Skin of body (tissue), 2 donors: Measurements from ENCODE around the gene ZBP1. TPM values are rescaled to one million over a fixed set of nuclear protein-coding genes. Genes with fewer than 3 reads are reported as not detected.

Source experiments
- DNase-seq: peaks from one replicate; lab custom pipeline; 2025; lab: John Stamatoyannopoulos, UW
- total RNA-seq: library from RNA; depleted of rRNA; stranded (reverse); fragments of >200 nt; gene quantifications from one replicate; pipeline ENCODE4 v1.2.3, GENCODE V29; 2014

Gene ZBP1
- total RNA-seq, 1 donor from 2014 or later = 1.5 TPM

- no peak for DNase-seq
Measured at GRCh38 chr20:57658833-57659516, 38.7 kb upstream of the ZBP1 start.

GRCh38 chr20:57658447-57658832 is 38.2 kb upstream of the ZBP1 start:
- DNase-seq = no peak

GRCh38 chr20:57657535-57658446 is 37.6 kb upstream of the ZBP1 start:
- no peak for DNase-seq

GRCh38 chr20:57656821-57657534 is 36.8 kb upstream of the ZBP1 start:
- DNase-seq = no peak

GRCh38 chr20:57656252-57656820 is 36.1 kb upstream of the ZBP1 start:
- no peak for DNase-seq

- no peak for DNase-seq
Measured at GRCh38 chr20:57655809-57656155, 35.6 kb upstream of the ZBP1 start.

GRCh38 chr20:57654998-57655808 is 35.0 kb upstream of the ZBP1 start:
- DNase-seq = no peak

GRCh38 chr20:57654363-57654997 is 34.3 kb upstream of the ZBP1 start:
- peak; percentile 41 for DNase-seq

GRCh38 chr20:57653910-57654309 is 33.7 kb upstream of the ZBP1 start:
- DNase-seq = no peak

- DNase-seq = no peak
Measured at GRCh38 chr20:57653546-57653900, 33.3 kb upstream of the ZBP1 start.

- DNase-seq = no peak
Measured at GRCh38 chr20:57652606-57653545, 32.6 kb upstream of the ZBP1 start.

- DNase-seq = no peak
Measured at GRCh38 chr20:57651881-57652605, 31.8 kb upstream of the ZBP1 start.

- no peak for DNase-seq
Measured at GRCh38 chr20:57650756-57651483, 30.7 kb upstream of the ZBP1 start.

GRCh38 chr20:57650266-57650665 is 30.0 kb upstream of the ZBP1 start:
- no peak for DNase-seq

- DNase-seq = no peak
Measured at GRCh38 chr20:57649617-57650015, 29.4 kb upstream of the ZBP1 start.

GRCh38 chr20:57648878-57649616 is 28.8 kb upstream of the ZBP1 start:
- DNase-seq = no peak
